HCT116 (cell line): ENCODE data around the gene AGPAT3. TPM values are rescaled to one million over a fixed set of nuclear protein-coding genes. Genes with fewer than 3 reads are reported as not detected.

ENCODE experiments used
- ATAC-seq: fragments of 200-7000 bp; cut with Tn5 transposase; 2 replicates; pipeline ENCODE4 v1.9.1; 2020; ENCODE audit warnings: mild to moderate bottlenecking, moderate library complexity
- BruUV-seq: library from RNA; stranded (reverse); fragments of 400-500 nt; replicated peaks from 2 replicates; lab custom pipeline; 2021; lab: Mats Ljungman, UMichigan
- CTCF ChIA-PET: fragments of 300-600 bp; sonication (Branson Sonifier 250); formaldehyde crosslinking; loops from one replicate; lab custom pipeline; 2021; ENCODE audit warnings: antibody characterized with exemption; lab: Charles Lee
- POLR2A ChIA-PET: fragments of 300-600, 350-600 bp; sonication (Branson Sonifier 250); formaldehyde crosslinking; loops from one replicate; lab custom pipeline; 2021; ENCODE audit warnings: antibody characterized with exemption; lab: Charles Lee
- RAD21 ChIA-PET, 2 experiments: fragments of 300-600 bp; sonication (Branson Sonifier 250); formaldehyde crosslinking; loops; one replicate each; lab custom pipeline; 2023; ENCODE audit warnings: low total read pairs in 2 of 2; ENCODE audit not compliant: uncharacterized antibody in 2 of 2, unreplicated experiment in 2 of 2, low non-redundant PET in 1 of 2; lab: Charles Lee
- DNase-seq: peaks from one replicate; pipeline ENCODE4 v3.0.0-alpha.2; 2010; ENCODE audit warnings: low read depth, low spot score
- H2AFZ ChIP-seq: fragments of 200-600 bp; shearing (Covaris generic), sonication (generic); 2 replicates; pipeline ENCODE4 v1.6.1; 2017; ENCODE audit warnings: low read depth, mixed run types, mixed read lengths, antibody characterized with exemption, low read length; ENCODE audit not compliant: poor library complexity, severe bottlenecking
- H3K27ac ChIP-seq: 2 replicates; pipeline ENCODE4 v1.5.1; 2012; ENCODE audit warnings: low read depth, low read length
- H3K27me3 ChIP-seq: fragments of 200-600 bp; sonication (generic); 2 replicates; pipeline ENCODE4 v1.6.1; 2016; ENCODE audit warnings: mixed run types, low read length, mixed read lengths; ENCODE audit not compliant: insufficient read depth
- H3K36me3 ChIP-seq, 2 experiments: fragments of 200-500 bp in 1 of 2; fragments of 200-600 bp in 1 of 2; sonication (Bioruptor generic) in 1 of 2; sonication (generic) in 1 of 2; 2 replicates each; pipeline versions ENCODE4 v1.5.1 to v1.6.1; 2014 to 2016; ENCODE audit warnings: low read length in 2 of 2, inconsistent platforms in 1 of 2, mixed read lengths in 1 of 2, mixed run types in 1 of 2; ENCODE audit not compliant: insufficient read depth in 2 of 2, control insufficient read depth in 1 of 2
- H3K4me1 ChIP-seq, 2 experiments: fragments of 200-600 bp in 1 of 2; sonication (generic) in 1 of 2; 2 replicates each; pipeline versions ENCODE4 v1.5.1 to v1.6.1; 2012 to 2017; ENCODE audit warnings: low read length in 2 of 2, inconsistent platforms in 1 of 2, mild to moderate bottlenecking in 1 of 2, mixed read lengths in 1 of 2, mixed run types in 1 of 2, moderate library complexity in 1 of 2; ENCODE audit not compliant: insufficient read depth in 2 of 2, control insufficient read depth in 1 of 2
- H3K4me2 ChIP-seq: fragments of 200-600 bp; sonication (generic); 2 replicates; pipeline ENCODE4 v1.6.1; 2017; ENCODE audit warnings: mixed run types, low read length, mixed read lengths
- H3K4me3 ChIP-seq, 2 experiments: fragments of 200-600 bp in 1 of 2; sonication (generic) in 1 of 2; replicated peaks in 1 of 2; 2 replicates each; pipeline ENCODE4 v1.5.1; 2011 to 2016; ENCODE audit warnings: low read length in 2 of 2, control low read depth in 1 of 2, low read depth in 1 of 2, mild to moderate bottlenecking in 1 of 2, mixed read lengths in 1 of 2, mixed run types in 1 of 2
- H3K79me2 ChIP-seq: fragments of 200-600 bp; sonication (generic); 2 replicates; pipeline ENCODE4 v1.6.1; 2017; ENCODE audit warnings: mild to moderate bottlenecking, mixed run types, low read length, moderate library complexity, mixed read lengths; ENCODE audit not compliant: insufficient read depth
- H3K9ac ChIP-seq: fragments of 200-600 bp; sonication (generic); 2 replicates; pipeline ENCODE4 v1.6.1; 2016; ENCODE audit warnings: low read length, mixed read lengths
- H3K9me2 ChIP-seq: fragments of 200-600 bp; sonication (generic), shearing (Covaris generic); 2 replicates; pipeline ENCODE4 v1.6.1; 2017; ENCODE audit warnings: mixed run types, mild to moderate bottlenecking, moderate library complexity; ENCODE audit not compliant: insufficient read depth
- H3K9me3 ChIP-seq, 2 experiments: fragments of 200-500 bp in 1 of 2; fragments of 200-600 bp in 1 of 2; sonication (Bioruptor generic) in 1 of 2; sonication (generic) in 1 of 2; 2 replicates each; pipeline ENCODE4 v1.6.1; 2014 to 2017; ENCODE audit warnings: low read length in 2 of 2, mixed read lengths in 2 of 2, inconsistent platforms in 1 of 2, low read depth in 1 of 2, mild to moderate bottlenecking in 1 of 2, mixed run types in 1 of 2, moderate library complexity in 1 of 2; ENCODE audit not compliant: control insufficient read depth in 1 of 2, insufficient read depth in 1 of 2
- H4K20me1 ChIP-seq: fragments of 200-600 bp; sonication (generic), shearing (Covaris generic); 2 replicates; pipeline ENCODE4 v1.6.1; 2017; ENCODE audit warnings: mixed run types, mild to moderate bottlenecking, moderate library complexity; ENCODE audit not compliant: insufficient read depth
- CBX3 ChIP-seq: IDR thresholded peaks from 2 replicates; pipeline ENCODE4 v1.6.1; 2012; ENCODE audit warnings: low read depth
- EGR1 ChIP-seq: IDR thresholded peaks from 2 replicates; pipeline ENCODE4 v1.6.1; 2012; ENCODE audit warnings: low read depth
- POLR2A ChIP-seq: IDR thresholded peaks from 2 replicates; pipeline ENCODE4 v1.7.0; 2011; ENCODE audit warnings: borderline replicate concordance; ENCODE audit not compliant: insufficient read depth, insufficient read length; ENCODE audit errors: extremely low read depth
- TCF7L2 ChIP-seq: IDR thresholded peaks from 2 replicates; pipeline ENCODE4 v1.7.0; 2011; ENCODE audit warnings: borderline replicate concordance, inconsistent platforms; ENCODE audit not compliant: insufficient read depth, insufficient read length; ENCODE audit errors: extremely low read depth
- YY1 ChIP-seq: IDR thresholded peaks from 2 replicates; pipeline ENCODE4 v1.6.1; 2011; ENCODE audit warnings: low read length, low read depth, moderate library complexity, mild to moderate bottlenecking; ENCODE audit not compliant: insufficient replicate concordance; ENCODE audit errors: extremely low read depth
- intact Hi-C: fragments of 100-400 bp; cut with micrococcal nuclease; formaldehyde crosslinking; loops from 2 replicates; pipeline ENCODE4 v1.10.0; 2022
- total RNA-seq: library from RNA; stranded (reverse); gene quantifications from one replicate; pipeline ENCODE4 v1.2.1, GENCODE V29; 2021; ENCODE audit not compliant: unreplicated experiment
- TF ChIP-seq, protein P1 (sequence below): IDR thresholded peaks from 2 replicates; pipeline ENCODE4 v1.6.1; 2011; ENCODE audit warnings: mild to moderate bottlenecking, low read length, moderate library complexity; ENCODE audit not compliant: insufficient replicate concordance; ENCODE audit errors: extremely low read depth

AGPAT3 gene
- total RNA-seq, 1 experiment from 2014 or later, result 54.1 TPM

DNA sequence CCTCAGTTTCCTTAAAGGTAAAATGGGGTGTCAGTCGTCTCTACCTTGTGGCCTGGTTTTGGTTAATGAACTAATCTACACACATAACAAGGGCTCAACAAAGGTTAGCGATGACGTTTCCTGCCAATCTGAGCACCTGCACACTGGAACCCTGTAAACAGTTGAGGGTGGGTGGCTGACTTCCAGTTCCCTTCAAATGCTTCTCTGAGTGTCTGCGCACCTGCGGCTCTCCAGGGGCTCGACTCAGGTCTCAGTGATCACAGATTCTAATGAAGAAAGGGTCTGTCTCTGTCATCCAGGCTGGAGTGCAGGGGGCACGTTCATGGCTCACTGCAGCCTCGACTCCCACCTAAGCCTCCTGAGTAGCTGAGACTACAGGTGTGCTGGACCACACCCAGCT is 3.3 kb upstream of the AGPAT3 start:
- no peaks in the 10 kb centered on the region for H3K9me3 ChIP-seq
- H3K27me3 ChIP-seq, result no peaks in the 10 kb centered on the region
- CTCF ChIA-PET, result no interaction called here
- no peaks in the 10 kb centered on the region for H4K20me1 ChIP-seq
- no peak overlapping the region for H2AFZ ChIP-seq
- DNase-seq (no peak), ATAC-seq (no peak)
- no peaks in the 10 kb centered on the region for H3K36me3 ChIP-seq
- TF ChIP-seq TCF7L2 (no peak), CBX3 (no peak), EGR1 (no peak), YY1 (no peak), POLR2A (no peak)
- TF ChIP-seq, protein P1, sequence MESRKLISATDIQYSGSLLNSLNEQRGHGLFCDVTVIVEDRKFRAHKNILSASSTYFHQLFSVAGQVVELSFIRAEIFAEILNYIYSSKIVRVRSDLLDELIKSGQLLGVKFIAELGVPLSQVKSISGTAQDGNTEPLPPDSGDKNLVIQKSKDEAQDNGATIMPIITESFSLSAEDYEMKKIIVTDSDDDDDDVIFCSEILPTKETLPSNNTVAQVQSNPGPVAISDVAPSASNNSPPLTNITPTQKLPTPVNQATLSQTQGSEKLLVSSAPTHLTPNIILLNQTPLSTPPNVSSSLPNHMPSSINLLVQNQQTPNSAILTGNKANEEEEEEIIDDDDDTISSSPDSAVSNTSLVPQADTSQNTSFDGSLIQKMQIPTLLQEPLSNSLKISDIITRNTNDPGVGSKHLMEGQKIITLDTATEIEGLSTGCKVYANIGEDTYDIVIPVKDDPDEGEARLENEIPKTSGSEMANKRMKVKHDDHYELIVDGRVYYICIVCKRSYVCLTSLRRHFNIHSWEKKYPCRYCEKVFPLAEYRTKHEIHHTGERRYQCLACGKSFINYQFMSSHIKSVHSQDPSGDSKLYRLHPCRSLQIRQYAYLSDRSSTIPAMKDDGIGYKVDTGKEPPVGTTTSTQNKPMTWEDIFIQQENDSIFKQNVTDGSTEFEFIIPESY, result no peak
- TF ChIP-seq, all 23 proteins: peak for 0
- H3K27ac ChIP-seq, result no peak overlapping the region
- H3K4me1 ChIP-seq, result peaks cover 14 to 31% of the 10 kb centered on the region in 2 experiments
- intact Hi-C loops, result no loop called here
- no TSS peak for BruUV-seq
- H3K79me2 ChIP-seq, result peaks cover 10% of the 10 kb centered on the region
- H3K4me3 ChIP-seq, result no peak overlapping the region
- ChIA-PET RAD21 (no interaction called here), POLR2A (no interaction called here)
- no peaks in the 10 kb centered on the region for H3K9me2 ChIP-seq
- no peak overlapping the region for H3K9ac ChIP-seq
- no peak overlapping the region for H3K4me2 ChIP-seq
